RKO (cell line): ENCODE results near the gene PCDHGA4.
"Not testable (repeated sequence)": the region's sequence is repeated elsewhere in the genome, so short reads cannot be mapped to it uniquely, and the experiment has no call there.

Source experiments
- DNase-seq: peaks from one replicate; pipeline ENCODE4 v3.0.0-alpha.2; 2016; ENCODE audit warnings: low spot score

The PCDHGA4 gene

DNA sequence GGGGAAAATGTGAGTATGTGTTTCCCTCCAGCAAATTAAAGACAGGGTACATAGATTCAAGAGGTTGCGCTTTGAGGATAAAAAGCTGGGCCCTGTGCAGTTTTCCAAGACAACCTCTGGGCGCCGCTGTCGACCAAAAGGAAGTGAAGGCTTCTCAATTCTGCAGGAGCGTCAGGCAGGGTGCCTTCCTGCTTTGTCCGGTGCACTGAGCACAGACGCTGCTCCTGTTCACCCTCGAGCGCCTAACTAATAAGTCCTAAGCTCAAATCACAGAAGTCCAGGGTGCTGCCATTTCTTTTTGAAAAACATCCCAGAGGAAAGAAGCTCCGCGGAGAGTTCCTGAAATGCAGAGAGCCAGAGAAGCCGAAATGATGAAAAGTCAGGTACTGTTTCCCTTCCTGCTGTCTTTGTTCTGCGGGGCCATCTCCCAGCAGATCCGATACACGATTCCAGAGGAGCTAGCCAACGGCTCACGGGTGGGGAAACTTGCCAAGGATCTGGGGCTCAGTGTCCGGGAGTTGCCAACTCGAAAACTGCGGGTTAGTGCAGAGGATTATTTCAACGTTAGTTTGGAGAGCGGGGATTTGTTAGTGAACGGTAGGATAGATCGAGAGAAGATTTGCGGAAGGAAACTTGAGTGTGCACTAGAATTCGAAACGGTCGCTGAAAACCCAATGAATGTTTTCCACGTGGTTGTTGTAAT is 4.8 kb upstream of the PCDHGA4 start, which contains the start of gene PCDHGB1:
Gene PCDHGB1 (plus strand): TSS at position 183 of the 703 bp plus-strand sequence. CDS start 162 bp downstream, at position 345.
- peak; percentile 84 for DNase-seq

DNA sequence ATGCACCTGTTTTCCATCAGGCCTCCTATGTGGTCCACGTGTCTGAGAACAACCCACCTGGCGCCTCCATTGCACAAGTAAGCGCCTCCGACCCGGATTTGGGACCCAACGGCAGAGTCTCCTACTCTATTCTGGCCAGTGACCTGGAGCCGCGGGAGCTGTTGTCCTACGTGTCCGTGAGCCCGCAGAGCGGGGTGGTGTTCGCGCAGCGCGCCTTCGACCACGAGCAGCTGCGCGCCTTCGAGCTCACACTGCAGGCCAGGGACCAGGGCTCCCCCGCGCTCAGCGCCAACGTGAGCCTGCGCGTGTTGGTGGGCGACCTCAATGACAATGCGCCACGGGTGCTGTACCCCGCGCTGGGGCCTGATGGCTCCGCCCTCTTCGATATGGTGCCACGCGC is 3.2 kb upstream of the PCDHGA4 start:
- DNase-seq: no peak

DNA sequence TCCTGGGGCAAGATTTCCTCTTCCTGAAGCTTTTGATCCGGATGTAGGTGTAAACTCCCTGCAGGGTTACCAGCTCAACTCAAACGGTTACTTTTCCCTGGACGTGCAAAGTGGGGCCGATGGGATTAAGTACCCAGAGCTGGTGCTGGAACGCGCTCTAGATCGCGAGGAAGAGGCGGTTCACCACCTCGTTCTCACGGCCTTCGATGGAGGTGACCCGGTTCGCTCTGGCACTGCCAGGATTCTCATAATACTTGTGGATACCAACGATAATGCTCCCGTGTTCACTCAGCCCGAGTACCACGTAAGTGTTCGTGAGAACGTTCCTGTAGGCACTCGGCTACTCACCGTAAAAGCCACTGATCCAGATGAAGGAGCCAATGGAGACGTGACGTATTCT is 820 bp downstream of the PCDHGA4 start:
- DNase-seq: no peak

DNA sequence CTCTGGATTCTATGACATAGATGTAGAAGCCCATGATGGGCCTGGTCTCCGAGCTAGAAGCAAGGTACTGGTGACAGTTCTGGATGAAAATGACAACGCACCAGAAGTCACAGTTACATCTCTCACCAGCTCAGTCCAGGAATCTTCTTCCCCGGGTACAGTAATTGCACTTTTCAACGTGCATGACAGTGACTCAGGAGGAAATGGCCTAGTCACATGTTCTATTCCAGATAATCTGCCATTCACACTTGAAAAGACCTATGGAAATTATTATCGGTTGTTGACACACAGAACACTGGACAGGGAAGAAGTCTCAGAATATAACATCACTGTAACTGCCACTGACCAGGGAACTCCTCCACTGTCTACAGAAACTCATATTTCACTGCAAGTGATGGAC is 1.3 kb downstream of the PCDHGA4 start:
- DNase-seq: peak; percentile 20

DNA sequence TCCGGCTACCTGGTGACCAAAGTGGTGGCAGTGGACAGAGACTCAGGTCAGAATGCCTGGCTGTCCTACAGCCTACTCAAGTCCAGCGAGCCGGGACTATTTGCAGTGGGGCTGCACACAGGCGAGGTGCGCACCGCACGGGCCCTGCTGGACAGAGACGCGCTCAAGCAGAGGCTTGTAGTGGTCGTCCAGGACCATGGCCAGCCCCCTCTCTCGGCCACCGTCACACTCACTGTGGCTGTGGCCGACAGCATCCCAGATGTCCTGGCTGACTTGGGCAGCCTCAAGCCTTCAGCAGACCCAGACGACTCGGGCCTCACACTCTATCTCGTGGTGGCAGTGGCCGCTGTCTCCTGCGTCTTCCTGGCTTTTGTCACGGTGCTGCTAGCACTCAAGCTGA is 2.1 kb downstream of the PCDHGA4 start:
- no peak for DNase-seq

DNA sequence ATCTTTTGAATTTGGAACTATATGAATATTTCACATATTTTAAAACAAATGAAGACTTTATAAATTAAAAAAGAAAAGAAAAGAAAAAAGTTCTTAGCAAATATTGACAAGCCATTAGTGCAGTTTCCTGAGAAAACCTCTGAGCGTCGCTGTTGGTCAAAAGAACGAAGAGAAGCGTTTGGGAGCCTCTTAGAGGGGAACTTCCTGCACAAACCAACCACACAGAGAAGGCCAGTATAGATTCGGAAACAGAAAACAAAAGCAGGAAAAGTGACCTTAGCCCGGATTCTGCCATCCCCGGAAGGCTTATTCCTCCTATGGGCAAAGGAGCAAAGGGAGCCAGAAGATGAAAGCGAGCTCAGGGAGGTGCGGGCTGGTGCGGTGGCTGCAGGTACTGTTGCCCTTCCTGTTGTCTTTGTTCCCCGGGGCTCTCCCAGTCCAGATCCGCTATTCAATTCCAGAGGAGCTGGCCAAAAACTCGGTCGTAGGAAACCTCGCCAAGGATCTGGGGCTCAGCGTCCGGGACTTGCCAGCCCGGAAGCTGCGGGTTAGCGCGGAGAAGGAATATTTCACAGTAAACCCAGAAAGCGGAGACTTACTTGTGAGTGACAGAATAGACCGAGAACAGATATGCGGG is 5.1 kb downstream of the PCDHGA4 start, which contains the start of gene PCDHGB2:
Gene PCDHGB2 (plus strand): TSS at position 205 of the 637 bp plus-strand sequence. CDS start 142 bp downstream, at position 347.
- peak; percentile 80 for DNase-seq

DNA sequence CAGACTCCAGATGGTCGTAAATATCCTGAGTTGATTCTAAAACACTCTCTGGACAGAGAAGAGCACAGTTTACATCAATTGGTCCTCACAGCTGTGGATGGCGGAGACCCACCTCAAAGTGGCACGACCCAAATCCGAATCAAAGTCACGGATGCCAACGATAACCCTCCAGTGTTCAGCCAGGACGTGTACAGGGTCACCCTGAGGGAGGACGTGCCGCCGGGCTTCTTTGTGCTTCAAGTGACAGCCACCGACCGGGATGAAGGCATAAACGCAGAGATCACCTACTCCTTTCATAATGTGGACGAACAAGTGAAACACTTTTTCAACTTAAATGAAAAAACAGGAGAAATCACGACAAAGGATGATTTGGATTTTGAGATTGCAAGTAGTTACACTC is 5.9 kb downstream of the PCDHGA4 start:
- DNase-seq: no peak

DNA sequence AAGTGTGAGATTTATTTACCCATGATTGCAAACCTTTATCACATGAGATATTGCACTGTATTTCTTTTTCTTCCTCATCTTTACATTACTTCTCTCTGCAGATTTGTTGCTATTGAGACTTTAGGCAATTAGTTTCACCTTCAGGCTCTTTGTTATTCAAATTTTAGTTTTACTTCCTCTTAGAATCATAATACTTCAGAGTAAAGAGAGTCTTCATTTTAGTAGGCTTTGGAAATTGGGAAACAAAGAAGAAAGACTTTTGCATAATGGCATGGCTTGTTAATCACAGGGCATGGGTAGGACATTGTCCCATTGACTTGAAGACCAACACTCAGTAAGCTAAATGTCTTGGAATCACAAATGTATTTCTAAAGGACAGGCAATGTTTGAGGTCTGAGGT is 7.9 kb downstream of the PCDHGA4 start:
- DNase-seq: no peak

DNA sequence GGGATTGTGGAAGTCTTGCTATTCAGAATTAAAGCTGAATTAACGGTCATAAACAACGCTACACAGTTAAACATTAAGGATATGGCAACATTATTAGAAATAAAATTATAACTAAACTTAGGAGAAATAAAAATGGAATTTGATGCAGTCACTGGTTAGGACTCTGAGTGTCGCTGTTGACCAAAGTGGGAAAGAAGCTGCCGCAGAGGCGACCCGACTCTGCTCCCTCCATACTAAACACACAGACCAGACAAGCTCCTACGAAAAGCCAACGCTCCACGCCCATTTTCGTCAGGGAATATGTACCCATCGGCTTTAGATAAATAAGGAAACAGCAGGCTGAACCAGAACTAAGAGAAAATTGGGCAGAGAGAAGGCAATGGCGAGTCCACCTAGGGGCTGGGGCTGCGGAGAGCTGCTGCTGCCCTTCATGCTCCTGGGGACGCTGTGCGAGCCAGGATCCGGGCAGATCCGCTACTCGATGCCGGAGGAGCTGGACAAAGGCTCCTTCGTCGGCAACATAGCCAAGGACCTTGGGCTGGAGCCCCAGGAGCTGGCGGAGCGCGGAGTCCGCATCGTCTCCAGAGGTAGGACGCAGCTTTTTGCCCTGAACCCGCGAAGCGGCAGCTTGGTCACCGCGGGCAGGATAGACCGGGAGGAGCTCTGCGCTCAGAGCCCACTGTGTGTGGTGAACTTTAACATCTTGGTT is 9.3 kb downstream of the PCDHGA4 start, which contains the start of gene PCDHGA5:
Gene PCDHGA5 (plus strand): TSS at position 211 of the 709 bp plus-strand sequence. CDS start 169 bp downstream, at position 380.
- no peak for DNase-seq

DNA sequence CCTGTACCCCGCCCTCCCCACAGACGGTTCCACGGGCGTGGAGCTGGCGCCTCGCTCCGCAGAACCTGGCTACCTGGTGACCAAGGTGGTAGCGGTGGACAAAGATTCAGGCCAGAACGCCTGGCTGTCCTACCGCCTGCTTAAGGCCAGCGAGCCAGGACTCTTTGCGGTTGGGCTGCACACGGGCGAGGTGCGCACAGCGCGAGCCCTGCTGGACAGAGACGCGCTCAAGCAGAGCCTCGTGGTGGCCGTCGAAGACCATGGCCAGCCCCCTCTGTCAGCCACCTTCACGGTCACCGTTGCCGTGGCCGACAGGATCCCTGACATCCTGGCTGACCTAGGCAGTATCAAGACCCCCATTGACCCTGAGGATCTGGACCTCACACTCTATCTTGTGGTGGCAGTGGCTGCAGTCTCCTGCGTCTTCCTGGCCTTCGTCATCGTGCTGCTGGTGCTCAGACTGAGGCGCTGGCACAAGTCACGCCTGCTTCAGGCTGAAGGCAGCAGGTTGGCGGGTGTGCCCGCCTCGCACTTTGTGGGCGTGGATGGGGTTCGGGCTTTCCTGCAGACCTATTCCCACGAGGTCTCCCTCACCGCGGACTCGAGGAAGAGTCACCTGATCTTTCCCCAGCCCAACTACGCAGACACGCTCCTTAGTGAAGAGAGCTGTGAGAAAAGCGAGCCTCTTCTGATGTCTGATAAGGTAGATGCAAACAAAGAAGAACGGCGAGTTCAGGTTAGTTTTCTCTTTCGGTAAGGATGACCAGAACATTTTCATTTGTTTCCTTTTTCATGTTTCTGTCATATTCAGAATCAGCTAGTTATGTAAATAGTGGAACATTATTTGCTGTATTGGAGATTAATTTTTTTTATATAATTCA is 11.4 kb downstream of the PCDHGA4 start:
- DNase-seq: no peak

DNA sequence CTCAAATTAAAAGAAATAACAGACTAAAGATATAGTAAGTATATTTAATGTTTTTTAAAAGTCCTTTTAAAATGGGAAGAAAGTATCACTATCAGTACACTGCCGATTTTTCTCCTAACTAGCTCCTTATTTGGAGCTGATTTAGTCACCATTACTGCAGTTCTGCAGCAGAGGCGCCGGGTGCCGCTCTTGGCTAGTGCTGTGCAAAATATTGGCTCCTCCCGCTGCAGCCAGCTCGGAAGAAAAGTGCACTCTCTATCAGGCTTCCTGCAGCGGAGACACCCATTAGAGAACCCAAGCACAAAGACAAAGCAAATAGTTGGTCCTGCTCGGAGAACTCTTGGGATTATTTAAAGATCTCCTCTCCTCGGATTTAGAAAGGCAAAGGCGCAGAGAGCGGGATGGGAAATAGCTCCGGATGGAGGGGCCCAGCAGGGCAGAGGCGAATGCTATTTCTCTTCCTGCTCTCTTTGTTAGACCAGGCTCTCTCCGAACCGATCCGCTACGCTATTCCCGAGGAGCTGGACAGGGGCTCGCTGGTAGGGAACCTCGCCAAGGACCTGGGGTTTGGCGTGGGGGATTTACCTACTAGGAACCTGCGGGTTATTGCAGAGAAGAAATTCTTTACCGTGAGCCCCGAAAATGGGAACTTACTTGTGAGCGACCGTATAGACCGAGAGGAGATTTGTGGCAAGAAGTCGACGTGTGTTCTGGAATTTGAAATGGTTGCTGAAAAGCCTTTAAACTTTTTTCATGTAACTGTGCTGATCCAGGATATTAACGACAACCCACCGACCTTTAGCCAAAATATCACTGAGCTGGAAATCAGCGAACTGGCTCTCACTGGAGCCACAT is 15.4 kb downstream of the PCDHGA4 start, which contains the start of gene PCDHGB3:
Gene PCDHGB3 (plus strand): TSS at position 249 of the 855 bp plus-strand sequence. CDS start 153 bp downstream, at position 402.
- DNase-seq: no peak

DNA sequence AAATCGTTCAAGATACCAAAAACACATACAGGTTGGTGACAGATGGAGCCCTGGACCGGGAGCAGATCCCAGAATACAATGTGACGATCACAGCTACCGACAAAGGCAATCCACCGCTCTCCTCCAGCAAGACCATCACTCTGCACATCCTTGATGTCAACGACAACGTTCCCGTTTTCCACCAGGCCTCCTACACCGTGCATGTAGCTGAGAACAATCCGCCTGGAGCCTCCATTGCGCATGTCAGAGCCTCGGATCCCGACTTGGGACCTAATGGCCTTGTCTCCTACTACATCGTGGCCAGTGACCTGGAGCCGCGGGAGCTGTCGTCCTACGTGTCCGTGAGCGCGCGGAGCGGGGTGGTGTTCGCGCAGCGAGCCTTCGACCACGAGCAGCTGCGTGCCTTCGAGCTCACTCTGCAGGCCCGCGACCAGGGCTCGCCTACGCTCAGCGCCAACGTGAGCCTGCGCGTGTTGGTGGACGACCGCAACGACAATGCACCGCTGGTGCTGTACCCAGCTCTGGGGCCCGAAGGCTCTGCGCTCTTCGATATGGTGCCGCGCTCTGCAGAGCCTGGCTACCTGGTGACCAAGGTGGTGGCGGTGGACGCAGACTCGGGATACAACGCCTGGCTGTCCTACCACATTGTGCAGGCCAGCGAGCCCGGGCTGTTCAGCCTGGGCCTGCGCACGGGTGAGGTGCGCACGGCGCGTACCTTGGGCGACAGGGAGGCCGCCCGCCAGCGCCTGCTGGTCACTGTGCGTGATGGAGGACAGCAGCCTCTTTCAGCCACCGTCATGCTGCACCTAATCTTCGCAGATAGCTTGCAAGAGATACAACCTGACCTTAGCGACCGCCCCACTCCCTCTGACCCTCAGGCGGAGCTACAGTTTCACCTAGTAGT is 17.0 kb downstream of the PCDHGA4 start:
- DNase-seq: no peak

DNA sequence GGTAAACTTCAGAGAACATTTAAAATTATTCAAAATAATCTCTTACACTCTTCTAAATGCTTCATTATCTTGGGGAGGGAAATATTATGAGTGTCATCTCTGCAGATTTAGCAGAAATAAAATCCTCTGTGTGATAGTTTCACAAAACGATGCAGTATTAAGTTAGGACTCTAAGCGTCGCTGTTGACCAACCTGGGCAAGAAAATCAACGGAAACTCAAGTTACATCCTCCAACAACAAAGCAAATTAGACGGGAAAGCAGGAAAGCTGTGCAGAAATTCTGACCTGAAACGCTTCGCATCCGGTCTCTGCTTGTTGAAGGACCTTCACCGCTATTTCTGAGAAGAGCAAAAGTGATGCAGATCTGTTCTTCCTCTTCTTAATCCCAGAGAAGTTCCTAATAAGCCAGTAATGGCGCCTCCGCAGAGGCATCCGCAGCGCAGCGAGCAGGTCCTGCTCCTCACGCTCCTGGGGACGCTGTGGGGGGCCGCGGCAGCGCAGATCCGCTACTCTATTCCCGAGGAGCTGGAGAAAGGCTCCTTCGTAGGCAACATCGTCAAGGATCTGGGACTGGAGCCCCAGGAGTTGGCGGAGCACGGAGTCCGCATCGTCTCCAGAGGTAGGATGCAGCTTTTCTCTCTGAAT is 19.0 kb downstream of the PCDHGA4 start, which contains the start of gene PCDHGA6:
Gene PCDHGA6 (plus strand): TSS at position 219 of the 645 bp plus-strand sequence. CDS start 193 bp downstream, at position 412.
- no peak for DNase-seq

DNA sequence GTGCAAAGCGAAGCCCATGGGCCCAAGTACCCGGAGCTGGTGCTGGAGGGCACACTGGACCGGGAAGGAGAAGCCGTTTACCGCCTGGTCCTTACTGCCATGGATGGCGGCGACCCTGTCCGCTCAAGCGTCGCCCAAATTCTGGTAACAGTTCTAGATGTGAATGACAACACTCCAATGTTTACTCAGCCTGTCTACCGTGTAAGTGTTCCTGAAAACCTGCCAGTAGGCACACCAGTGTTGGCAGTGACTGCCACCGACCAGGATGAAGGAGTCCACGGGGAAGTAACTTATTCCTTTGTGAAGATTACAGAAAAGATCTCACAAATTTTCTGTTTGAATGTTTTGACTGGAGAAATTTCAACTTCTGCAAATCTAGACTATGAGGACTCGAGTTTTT is 19.8 kb downstream of the PCDHGA4 start:
- no peak for DNase-seq

DNA sequence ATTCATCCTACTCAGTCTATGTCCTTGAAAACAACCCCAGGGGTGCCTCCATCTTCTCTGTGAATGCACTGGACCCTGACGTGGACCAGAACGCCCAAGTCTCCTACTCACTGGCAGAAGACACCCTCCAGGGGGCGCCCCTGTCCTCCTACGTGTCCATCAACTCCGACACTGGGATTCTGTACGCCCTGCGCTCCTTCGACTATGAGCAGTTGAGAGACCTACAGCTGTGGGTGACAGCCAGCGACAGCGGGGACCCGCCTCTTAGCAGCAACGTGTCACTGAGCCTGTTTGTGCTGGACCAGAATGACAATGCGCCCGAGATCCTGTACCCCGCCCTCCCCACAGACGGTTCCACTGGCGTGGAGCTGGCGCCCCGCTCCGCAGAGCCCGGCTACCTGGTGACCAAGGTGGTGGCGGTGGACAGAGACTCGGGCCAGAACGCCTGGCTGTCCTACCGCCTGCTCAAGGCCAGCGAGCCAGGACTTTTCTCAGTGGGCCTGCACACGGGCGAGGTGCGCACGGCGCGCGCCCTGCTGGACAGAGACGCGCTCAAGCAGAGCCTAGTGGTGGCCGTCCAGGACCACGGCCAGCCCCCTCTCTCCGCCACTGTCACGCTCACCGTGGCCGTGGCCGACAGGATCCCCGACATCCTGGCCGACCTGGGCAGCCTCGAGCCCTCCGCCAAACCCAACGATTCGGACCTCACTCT is 20.8 kb downstream of the PCDHGA4 start:
- not testable (repeated sequence) for DNase-seq

DNA sequence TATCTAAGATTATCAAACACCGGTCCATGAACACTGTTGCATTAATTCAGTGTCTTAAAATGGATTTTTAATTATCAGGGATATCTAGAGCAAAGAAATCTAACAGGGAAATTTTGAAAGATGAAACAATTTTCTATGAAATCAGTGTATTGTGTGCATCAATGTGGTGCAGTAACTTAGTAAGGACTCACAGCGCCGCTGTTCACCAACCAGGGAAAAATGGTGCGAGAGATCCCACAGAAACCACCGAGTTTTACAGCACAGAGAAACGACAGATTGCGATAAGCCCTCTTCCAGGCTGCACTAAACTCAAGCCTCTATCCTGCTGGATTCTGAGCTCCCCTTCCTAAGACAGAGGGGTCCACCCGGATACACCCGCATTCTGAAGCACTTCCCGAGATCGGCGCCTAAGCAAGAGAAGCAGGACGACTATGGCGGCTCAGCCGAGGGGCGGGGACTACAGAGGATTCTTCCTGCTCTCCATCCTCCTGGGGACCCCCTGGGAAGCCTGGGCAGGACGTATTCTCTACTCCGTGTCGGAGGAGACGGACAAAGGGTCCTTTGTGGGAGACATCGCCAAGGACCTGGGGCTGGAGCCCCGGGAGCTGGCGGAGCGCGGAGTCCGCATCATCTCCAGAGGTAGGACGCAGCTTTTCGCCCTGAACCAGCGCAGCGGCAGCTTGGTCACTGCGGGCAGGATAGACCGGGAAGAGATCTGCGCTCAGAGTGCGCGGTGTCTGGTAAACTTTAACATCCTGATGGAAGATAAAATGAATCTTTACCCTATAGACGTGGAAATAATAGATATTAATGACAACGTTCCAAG is 27.9 kb downstream of the PCDHGA4 start, which contains the start of gene PCDHGA7:
Gene PCDHGA7 (plus strand): TSS at position 274 of the 826 bp plus-strand sequence. CDS start 158 bp downstream, at position 432.
- no peak for DNase-seq

DNA sequence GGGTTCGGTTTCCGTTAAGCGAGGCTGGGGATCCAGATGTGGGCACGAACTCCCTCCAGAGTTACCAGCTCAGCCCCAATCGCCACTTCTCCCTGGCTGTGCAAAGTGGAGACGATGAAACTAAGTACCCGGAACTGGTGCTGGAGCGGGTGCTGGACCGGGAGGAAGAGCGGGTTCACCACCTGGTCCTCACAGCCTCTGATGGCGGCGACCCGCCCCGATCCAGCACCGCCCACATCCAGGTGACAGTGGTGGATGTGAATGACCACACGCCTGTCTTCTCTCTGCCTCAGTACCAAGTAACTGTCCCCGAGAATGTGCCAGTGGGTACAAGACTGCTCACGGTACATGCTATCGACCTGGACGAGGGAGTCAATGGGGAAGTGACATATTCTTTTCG is 28.5 kb downstream of the PCDHGA4 start:
- no peak for DNase-seq
